SKM-1 (cell line): ENCODE data around the gene SGMS1.
A peak's percentile ranks its signal among the peaks of the same experiment; 100 is the strongest.
"Not testable (repeated sequence)": the region's sequence is repeated elsewhere in the genome, so short reads cannot be mapped to it uniquely, and the experiment has no call there.

Source experiments
- DNase-seq: peaks from one replicate; lab custom pipeline; 2025; ENCODE audit not compliant: unreplicated experiment; lab: John Stamatoyannopoulos, UW

SGMS1 gene

DNA sequence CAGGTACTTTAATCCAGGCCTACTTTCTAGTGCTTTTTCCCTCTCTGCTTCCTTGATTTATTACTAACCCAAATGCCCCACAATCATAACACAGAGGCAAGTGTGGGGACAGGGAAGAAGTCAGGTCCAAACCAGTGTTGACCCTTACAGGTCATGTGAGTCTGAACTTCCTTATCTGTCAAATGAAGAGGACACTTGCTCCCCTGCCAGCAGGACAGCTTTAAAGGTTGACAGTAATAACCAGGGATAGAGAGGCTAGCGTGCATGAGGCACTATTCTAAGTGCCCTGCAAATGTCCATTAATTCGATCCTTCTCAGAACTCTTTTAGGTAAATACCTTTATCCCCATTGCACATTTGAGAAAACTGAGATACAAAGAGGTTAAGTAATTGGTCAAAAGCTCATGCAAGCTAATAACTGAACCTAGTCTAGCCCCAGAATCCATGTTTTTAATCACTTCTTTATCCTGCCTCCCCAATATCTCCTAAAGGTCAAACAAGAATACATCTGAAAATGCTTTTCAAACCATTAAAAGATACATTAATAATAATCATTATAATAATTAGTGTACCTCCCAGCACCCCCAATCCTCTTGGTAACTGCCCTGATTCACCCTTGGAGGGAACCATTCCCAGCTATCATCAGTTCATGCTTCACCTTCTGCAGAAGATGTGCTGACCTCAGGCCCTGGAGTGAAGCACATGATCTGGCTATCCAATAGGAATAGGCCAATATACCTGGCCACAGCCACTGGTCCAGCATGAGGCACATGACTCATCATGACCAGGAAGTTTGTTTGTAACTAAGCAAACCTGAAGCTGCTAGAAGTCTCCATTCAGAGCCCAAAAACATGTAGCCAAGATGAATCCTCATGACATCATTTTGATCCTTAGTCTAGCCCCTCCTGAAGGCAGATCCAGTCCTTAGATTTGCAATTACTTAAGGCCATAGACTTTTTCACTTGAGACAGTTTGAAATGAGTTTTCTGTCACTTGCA lies 40.7 kb downstream of the SGMS1 start:
- no peak for DNase-seq

DNA sequence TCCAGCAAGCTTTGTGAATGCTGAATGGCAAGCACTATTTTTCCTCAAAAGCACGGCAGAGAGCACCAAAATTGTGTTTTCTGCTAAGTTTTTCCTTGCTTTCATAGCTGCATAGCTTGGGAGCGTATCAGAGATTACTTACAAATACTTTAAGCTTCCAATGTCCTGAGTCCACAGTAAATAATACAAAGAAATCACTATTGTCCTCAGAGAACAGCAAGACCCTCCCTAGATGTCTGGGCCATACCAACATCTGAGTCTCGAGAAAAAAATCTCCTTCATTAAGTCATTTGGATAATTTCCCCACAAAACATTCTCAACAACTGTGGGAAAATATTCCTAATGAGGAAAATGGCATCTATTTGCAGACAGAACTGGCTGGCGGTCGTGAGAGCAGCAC lies 41.7 kb downstream of the SGMS1 start:
- DNase-seq = no peak

DNA sequence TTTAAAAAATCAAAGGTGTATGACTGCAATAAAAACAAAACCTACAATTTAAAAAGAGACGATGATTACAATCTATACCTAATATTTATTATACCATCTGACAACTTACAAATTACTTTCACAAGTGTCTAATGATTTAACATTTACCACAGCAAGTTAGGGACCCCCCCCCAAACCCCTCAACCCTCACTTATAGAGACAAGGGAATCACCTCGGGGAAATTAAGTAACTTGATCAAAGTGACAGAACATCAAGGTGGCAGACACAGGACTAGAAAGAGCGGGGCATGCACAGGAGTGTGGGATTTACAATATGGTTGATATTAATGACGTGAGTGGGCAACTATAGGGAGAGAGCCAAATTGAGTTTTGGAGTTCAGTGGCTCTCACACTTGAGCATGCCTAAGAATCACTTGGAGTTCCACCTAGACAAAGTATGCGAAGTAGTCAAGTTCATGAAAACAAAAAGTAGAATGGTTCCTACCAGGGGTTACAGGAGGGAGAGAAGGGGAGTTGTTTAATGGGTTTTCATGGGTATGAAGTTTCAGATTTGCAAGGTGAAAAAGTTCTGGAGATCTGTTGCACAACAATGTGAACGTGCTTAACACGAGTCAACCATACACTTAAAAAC lies 43.4 kb downstream of the SGMS1 start:
- no peak for DNase-seq

- no peak for DNase-seq
Measured at GRCh38 chr10:50579491-50580261, 44.1 kb downstream of the SGMS1 start.

DNA sequence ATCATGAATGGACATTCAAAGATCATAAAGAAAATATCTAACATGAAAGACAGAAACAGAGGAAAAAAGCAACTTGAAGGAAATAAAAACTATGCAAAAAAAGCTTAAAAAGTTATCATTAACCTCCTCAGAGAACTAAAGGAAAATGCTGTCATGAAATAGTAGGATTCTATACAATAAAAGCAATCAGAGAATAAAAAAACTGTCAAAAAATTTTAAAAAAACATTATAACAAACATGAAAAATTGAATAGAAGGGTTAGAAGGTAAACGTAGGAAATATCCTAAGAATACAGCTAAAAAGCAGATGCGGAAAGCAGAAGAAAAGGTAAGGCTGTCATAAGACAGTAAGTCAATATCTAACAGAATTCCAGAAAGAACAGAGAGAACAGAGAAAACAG lies 44.8 kb downstream of the SGMS1 start:
- no peak for DNase-seq

- peak; percentile 67 for DNase-seq
Measured at GRCh38 chr10:50577681-50578350, 45.9 kb downstream of the SGMS1 start.

DNA sequence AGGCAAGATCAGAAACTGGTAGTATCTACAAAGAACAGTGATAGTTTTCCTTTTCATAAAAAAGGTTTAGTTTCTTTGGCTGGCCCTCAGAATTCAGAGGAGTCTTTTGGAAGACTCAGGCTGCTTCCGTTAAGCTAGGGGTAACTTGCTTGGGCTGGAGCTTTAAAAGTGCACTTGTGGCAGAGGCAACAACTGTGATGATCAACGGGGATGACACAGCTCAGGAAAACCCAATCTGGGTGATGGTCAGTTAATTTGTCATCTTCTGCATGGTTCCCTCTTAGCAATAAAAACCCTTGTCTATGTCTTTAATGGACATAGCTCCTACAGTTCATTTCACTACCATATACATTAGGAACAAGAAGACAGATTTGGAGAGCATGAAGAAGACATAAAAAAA lies 46.7 kb downstream of the SGMS1 start:
- DNase-seq = no peak

- DNase-seq = no peak
Measured at GRCh38 chr10:50576245-50576815, 47.4 kb downstream of the SGMS1 start.

DNA sequence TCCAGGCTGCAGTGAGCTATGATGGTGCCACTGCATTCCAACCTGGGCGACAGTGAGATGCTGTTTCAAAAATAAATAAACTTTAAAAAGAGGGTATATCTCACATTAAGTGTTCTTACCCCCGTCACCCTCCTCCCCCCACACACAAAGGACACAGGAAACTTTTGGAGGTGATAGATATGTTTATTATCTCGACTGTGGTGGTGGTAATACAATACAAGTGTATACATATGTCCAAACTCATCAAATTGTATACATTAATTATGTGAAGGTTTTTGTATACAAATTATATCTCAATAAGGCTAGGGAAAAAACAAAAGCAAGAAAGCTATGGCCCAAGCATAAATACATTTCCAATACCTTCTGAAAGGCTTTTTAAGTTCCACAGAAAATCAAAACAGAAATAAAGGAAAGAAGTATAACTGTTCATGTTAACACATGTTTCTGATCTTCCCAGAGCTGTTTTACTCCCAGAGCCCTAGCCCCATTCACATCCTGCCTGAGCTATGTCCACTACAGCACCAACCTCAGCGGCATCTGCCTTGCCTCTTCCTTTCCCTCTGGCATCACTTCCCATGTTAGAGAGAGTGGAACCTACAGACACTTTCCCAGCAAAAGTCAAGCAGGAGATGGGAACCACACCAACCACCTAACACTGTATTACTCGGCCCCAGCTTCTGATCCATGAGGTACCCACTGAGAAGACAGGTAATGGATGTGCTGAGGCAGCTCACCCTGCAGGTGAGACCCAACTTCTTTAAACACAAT lies 48.1 kb downstream of the SGMS1 start:
- no peak for DNase-seq

GRCh38 chr10:50574931-50575330 lies 48.8 kb downstream of the SGMS1 start:
- DNase-seq = no peak

- no peak for DNase-seq
Measured at GRCh38 chr10:50574305-50574704, 49.5 kb downstream of the SGMS1 start.

DNA sequence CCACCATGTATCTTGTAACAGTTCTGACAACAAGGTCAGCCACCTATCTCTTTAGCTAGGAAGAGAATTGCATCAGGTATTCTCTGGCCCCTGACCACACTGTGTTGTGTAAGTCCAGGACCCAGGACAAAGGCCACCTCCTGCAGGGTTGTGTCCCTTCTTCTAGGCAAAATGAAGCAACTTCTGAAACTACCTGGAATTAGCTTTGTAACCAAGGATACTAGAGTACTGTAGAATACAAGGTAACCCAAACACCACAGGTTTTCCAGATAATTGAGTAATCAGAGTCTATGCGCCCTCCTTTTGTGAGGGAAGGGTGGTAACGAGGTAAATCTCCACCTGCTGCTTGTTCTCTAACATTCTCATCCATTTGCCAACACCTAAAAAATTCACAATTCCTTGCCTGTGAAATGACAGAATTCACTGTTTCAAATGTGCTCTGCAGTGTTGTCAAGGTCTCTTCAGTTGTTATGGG lies 51.7 kb downstream of the SGMS1 start:
- no peak for DNase-seq

DNA sequence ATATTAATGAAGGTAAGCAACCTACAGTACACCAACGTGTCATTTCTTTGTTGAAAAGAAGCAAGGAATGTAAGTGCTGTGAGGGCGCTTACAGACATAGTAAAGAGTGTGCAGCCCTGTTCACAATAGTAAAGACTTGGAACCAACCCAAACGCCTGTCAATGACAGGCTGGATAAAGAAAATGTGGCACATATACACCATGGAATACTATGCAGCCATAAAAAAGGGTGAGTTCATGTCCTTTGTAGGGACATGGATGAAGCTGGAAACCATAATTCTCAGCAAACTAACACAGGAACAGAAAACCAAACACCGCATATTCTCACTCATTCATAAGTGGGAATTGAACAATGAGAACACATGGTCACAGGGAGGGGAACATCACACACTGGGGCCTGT lies 55.0 kb downstream of the SGMS1 start:
- DNase-seq = not testable (repeated sequence)

GRCh38 chr10:50567384-50567783 lies 56.4 kb downstream of the SGMS1 start:
- no peak for DNase-seq

DNA sequence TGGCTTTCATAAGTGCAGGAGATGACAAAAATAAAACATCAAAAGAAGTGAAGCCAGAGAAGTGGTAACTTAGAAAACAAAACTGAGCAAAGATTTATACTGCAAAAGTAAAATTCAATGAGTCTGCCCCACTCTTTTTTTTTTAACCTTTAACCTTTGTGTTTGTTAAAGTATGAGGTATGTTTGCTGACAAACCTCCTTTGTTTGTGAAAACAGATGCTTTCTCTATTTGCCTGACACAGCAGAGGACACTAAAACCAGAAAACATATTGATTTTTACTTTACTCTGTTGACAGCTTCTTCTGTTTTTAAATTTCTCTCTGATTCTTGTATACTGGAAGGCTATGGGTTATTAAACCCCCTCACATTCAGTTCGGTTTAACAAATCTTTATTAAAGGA lies 57.6 kb downstream of the SGMS1 start:
- DNase-seq = no peak

- no peak for DNase-seq
Measured at GRCh38 chr10:50565301-50566083, 58.3 kb downstream of the SGMS1 start.

GRCh38 chr10:50563906-50564305 lies 59.9 kb downstream of the SGMS1 start:
- no peak for DNase-seq

DNA sequence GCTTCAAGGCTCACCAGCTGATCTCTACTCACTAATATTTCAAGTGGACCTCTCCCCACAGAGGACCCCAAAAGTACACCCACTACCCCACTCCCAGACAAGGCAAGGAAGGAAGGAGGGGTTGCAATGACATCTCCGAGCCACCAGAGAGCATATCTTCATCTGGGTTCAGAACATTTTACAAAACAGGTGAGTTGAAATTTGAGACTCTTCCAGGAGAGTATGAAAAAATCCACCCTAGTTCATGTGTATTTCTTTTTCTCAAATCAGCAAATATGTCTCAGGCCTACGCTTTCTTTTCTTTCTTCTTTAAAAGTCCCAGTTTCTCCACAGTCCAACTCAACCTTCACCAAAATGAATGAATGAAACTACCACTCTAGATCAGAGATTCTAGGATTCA lies 61.9 kb downstream of the SGMS1 start:
- DNase-seq = no peak

DNA sequence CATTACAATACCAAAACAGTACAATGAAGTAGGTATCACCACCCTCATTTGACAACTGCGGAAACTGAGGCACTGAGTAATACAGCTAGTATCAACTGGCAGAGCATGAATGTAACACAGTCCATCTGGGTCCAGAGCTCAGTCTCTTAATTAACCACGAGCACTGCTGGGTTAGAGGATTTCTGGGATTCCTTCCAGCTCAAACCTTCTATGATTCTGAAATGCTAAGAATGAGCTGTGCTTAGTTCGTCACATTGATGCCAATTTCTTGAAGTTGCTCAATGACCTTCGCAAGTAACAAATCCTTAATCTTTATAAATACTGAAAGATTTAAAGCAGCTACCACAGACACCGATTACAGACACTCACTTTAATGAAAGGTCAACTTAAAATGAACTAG lies 62.5 kb downstream of the SGMS1 start:
- DNase-seq = no peak
